LNCaP clone FGC (cell line): ENCODE measurements around the gene ARL14.

Experiments used
- DNase-seq: peaks from one replicate; pipeline ENCODE4 v3.0.0-alpha.2; 2011; ENCODE audit warnings: low read depth
- H3K4me3 ChIP-seq: 2 replicates; pipeline ENCODE4 v1.5.1; 2011; ENCODE audit warnings: mild to moderate bottlenecking, low read depth, low read length, control low read depth
- CTCF ChIP-seq: IDR thresholded peaks from 2 replicates; pipeline ENCODE4 v1.5.1; 2012; ENCODE audit warnings: mild to moderate bottlenecking; ENCODE audit not compliant: control insufficient read depth, insufficient read depth; ENCODE audit errors: extremely low read depth

The ARL14 gene

GRCh38 chr3:160641665-160642309 is 35.2 kb upstream of the ARL14 start:
- H3K4me3 ChIP-seq: no peak overlapping the region
- TF ChIP-seq CTCF: no peak
- DNase-seq: no peak

DNA sequence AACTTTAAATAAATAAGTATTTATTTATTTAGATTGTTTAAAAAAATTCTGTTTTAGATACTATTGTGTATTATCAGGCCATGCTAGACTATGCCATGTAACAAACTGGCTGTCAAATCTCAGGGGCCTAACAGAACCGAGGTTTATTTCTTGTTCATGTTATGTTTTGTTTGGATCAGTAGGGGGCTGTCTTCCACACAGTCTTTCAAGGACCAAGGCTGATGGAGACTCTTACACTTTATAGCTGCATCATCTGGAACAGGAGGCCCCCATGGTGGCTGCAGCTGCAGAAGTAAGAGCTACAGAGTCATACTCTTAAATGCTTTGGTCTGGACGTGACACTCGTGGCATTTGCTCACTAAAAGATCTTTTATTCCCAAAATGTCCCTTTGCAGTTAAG is 33.0 kb upstream of the ARL14 start:
- no peak overlapping the region for H3K4me3 ChIP-seq
- no peak for TF ChIP-seq CTCF

GRCh38 chr3:160644491-160644890 is 32.5 kb upstream of the ARL14 start:
- no peak overlapping the region for H3K4me3 ChIP-seq
- TF ChIP-seq CTCF: no peak
- no peak for DNase-seq

More for the DNA sequence above, 33.0 kb upstream of the ARL14 start:
- DNase-seq: no peak

GRCh38 chr3:160648701-160649100 is 28.3 kb upstream of the ARL14 start:
- H3K4me3 ChIP-seq: no peak overlapping the region
- TF ChIP-seq CTCF: no peak
- DNase-seq: no peak

DNA sequence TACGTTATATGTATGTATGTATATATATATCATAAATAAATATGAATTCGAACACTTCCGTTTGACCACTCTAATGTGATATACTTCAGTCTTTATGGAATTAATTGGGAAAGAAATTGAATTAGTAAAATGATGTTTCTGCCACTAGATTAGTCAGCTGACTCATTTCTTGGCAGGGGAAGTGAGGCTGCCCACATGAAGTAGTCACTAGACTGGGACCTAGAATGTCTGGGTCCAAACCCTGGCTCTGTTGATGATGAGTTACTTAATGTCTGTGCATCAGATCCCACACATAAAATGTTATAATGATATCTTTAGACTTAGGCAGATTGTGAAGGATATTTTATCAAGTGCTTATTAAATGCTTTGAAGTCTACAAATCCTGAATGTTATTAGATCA is 27.4 kb upstream of the ARL14 start:
- no peak for DNase-seq
- H3K4me3 ChIP-seq: no peak overlapping the region
- no peak for TF ChIP-seq CTCF

GRCh38 chr3:160653512-160653911 is 23.4 kb upstream of the ARL14 start:
- no peak for DNase-seq
- TF ChIP-seq CTCF: no peak
- H3K4me3 ChIP-seq: no peak overlapping the region

GRCh38 chr3:160660902-160661301 is 16.1 kb upstream of the ARL14 start:
- no peak for DNase-seq
- TF ChIP-seq CTCF: no peak
- H3K4me3 ChIP-seq: no peak overlapping the region
